Hepatocyte (in vitro differentiated cells): ENCODE data around the gene HEY2. TPM values are rescaled to one million over a fixed set of nuclear protein-coding genes. Genes with fewer than 3 reads are reported as not detected.
A peak's percentile ranks its signal among the peaks of the same experiment; 100 is the strongest.

ENCODE experiments used
- DNase-seq: peaks from one replicate; pipeline ENCODE4 v3.0.0-alpha.2; 2016; ENCODE audit warnings: low spot score
- H2AFZ ChIP-seq: fragments of 200-600 bp; sonication (generic); 2 replicates; pipeline ENCODE4 v1.6.0; 2016; ENCODE audit warnings: antibody characterized with exemption, mild to moderate bottlenecking
- H3K27ac ChIP-seq: fragments of 200-600 bp; sonication (generic); 2 replicates; pipeline ENCODE4 v1.5.1; 2016; ENCODE audit warnings: mild to moderate bottlenecking
- H3K27me3 ChIP-seq: fragments of 200-600 bp; sonication (generic); 2 replicates; pipeline ENCODE4 v1.6.1; 2016
- H3K36me3 ChIP-seq: fragments of 200-600 bp; sonication (generic); replicated peaks from 2 replicates; pipeline ENCODE4 v1.5.1; 2016; ENCODE audit warnings: low read depth; ENCODE audit not compliant: insufficient read depth
- H3K4me1 ChIP-seq: fragments of 200-600 bp; sonication (generic); 2 replicates; pipeline ENCODE4 v1.5.1; 2016; ENCODE audit warnings: mild to moderate bottlenecking, moderate library complexity; ENCODE audit not compliant: insufficient read depth
- H3K4me2 ChIP-seq: fragments of 200-600 bp; sonication (generic); 2 replicates; pipeline ENCODE4 v1.6.0; 2016
- H3K4me3 ChIP-seq: fragments of 200-600 bp; sonication (generic); 2 replicates; pipeline ENCODE4 v1.5.1; 2016; ENCODE audit warnings: mild to moderate bottlenecking
- H3K79me2 ChIP-seq: fragments of 200-600 bp; sonication (generic); 2 replicates; pipeline ENCODE4 v1.6.0; 2017; ENCODE audit warnings: mild to moderate bottlenecking
- H3K9me2 ChIP-seq: fragments of 200-600 bp; sonication (generic); replicated peaks from 2 replicates; pipeline ENCODE4 v1.6.0; 2017; ENCODE audit warnings: mild to moderate bottlenecking; ENCODE audit not compliant: insufficient read depth
- H3K9me3 ChIP-seq: fragments of 200-600 bp; sonication (generic); 2 replicates; pipeline ENCODE4 v1.5.1; 2016; ENCODE audit warnings: low read depth, mild to moderate bottlenecking
- H4K20me1 ChIP-seq: fragments of 200-600 bp; sonication (generic); 2 replicates; pipeline ENCODE4 v1.6.0; 2016; ENCODE audit warnings: mild to moderate bottlenecking; ENCODE audit not compliant: insufficient read depth, poor library complexity, severe bottlenecking
- EZH2 ChIP-seq: fragments of 200-600 bp; sonication (generic); IDR thresholded peaks from 2 replicates; pipeline ENCODE4 v1.6.1; 2016; ENCODE audit warnings: antibody characterized with exemption, mild to moderate bottlenecking, borderline replicate concordance
- EZH2phosphoT487 ChIP-seq: fragments of 200-600 bp; sonication (generic); IDR thresholded peaks from one replicate; pipeline ENCODE4 v1.6.1; 2018; ENCODE audit warnings: antibody characterized with exemption, mild to moderate bottlenecking, low read depth, moderate library complexity; ENCODE audit not compliant: unreplicated experiment, severe bottlenecking
- WGBS: methylation state at CpG from one replicate; pipeline ENCODE4 v1.1.6; 2016; ENCODE audit warnings: low lambda C conversion rate; ENCODE audit errors: missing lambda C conversion rate; 5-methylcytosine and 5-hydroxymethylcytosine counted together
- polyA plus RNA-seq: library from polyadenylated mRNA; unstranded; fragments of >200 nt; fragmentation: Nextera tagmentation; extraction: Ambion mirVana; gene quantifications from 2 replicates; pipeline ENCODE4 v1.2.1, GENCODE V29; 2016
- total RNA-seq: library from RNA; depleted of rRNA; stranded (reverse); fragments of >200 nt; gene quantifications from 2 replicates; pipeline ENCODE4 v1.2.3, GENCODE V29; 2014
- TF ChIP-seq, protein P1 (sequence below): fragments of 200-600 bp; sonication (generic); IDR thresholded peaks from 2 replicates; pipeline ENCODE4 v1.5.1; 2016; ENCODE audit warnings: antibody characterized with exemption, mild to moderate bottlenecking; ENCODE audit not compliant: poor library complexity

Gene HEY2
- total and polyA plus RNA-seq, 2 experiments from 2014 or later = 0.27 to 0.47 TPM

DNA sequence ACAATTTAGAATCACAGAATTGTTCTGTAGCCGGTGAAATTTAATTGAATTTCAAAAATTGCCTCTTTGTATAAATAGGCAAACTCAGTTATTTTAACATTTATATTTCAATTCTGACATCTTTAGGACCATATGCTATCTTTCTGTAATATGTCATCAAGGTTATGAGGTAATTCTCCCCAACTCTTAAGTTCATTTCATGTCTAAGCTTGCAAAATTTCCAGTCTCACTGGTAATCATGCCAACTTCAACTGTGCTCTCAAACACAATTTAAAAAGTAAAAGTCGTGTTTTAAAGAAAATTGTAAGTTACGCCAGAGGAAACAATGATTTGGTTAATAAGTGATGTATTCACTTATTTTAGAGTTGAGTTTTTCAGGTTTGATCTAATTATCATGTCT lies 42.7 kb downstream of the HEY2 start:
- 73% methylated on average over 3 of the region's 3 CpGs for WGBS
- TF ChIP-seq, protein P1, sequence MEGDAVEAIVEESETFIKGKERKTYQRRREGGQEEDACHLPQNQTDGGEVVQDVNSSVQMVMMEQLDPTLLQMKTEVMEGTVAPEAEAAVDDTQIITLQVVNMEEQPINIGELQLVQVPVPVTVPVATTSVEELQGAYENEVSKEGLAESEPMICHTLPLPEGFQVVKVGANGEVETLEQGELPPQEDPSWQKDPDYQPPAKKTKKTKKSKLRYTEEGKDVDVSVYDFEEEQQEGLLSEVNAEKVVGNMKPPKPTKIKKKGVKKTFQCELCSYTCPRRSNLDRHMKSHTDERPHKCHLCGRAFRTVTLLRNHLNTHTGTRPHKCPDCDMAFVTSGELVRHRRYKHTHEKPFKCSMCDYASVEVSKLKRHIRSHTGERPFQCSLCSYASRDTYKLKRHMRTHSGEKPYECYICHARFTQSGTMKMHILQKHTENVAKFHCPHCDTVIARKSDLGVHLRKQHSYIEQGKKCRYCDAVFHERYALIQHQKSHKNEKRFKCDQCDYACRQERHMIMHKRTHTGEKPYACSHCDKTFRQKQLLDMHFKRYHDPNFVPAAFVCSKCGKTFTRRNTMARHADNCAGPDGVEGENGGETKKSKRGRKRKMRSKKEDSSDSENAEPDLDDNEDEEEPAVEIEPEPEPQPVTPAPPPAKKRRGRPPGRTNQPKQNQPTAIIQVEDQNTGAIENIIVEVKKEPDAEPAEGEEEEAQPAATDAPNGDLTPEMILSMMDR = no peak
- TF ChIP-seq EZH2phosphoT487 (no peak), EZH2 (no peak)
- H3K9me2 ChIP-seq = no peaks in the 10 kb centered on the region
- no peak overlapping the region for H3K4me3 ChIP-seq
- H3K4me2 ChIP-seq = peak overlapping the region; percentile 94
- peaks cover 42% of the 10 kb centered on the region for H3K79me2 ChIP-seq
- H3K36me3 ChIP-seq = no peaks in the 10 kb centered on the region
- H3K27ac ChIP-seq = no peak overlapping the region
- no peaks in the 10 kb centered on the region for H4K20me1 ChIP-seq
- peaks cover 19% of the 10 kb centered on the region for H3K4me1 ChIP-seq
- no peaks in the 10 kb centered on the region for H3K27me3 ChIP-seq
- no peak for DNase-seq
- H2AFZ ChIP-seq = no peak overlapping the region
- no peaks in the 10 kb centered on the region for H3K9me3 ChIP-seq

DNA sequence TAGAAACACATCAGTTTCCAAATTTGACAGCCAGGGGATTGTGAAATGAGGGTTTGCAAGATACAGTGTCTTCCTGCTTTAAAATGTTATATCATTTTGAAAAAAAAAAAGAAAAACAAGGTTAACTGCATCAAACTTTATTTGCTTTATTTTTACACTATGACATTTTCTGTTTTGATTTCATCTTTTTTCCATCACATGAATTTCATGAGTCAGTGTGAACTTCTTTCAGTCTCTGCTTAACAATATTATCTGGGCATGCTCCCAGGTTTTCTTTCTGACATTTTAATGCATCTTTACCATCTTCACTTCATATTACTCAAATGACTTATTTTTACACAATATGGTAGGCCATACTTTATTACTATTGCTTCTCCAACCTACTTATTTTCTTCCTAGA lies 43.2 kb downstream of the HEY2 start:
- H3K27ac ChIP-seq = no peak overlapping the region
- no peak for DNase-seq
- H3K9me3 ChIP-seq = no peaks in the 10 kb centered on the region
- H3K4me2 ChIP-seq = peak overlapping the region; percentile 94
- H3K27me3 ChIP-seq = no peaks in the 10 kb centered on the region
- peaks cover 19% of the 10 kb centered on the region for H3K4me1 ChIP-seq
- no peaks in the 10 kb centered on the region for H4K20me1 ChIP-seq
- H3K36me3 ChIP-seq = no peaks in the 10 kb centered on the region
- TF ChIP-seq, protein P1 = no peak
- no peak for TF ChIP-seq EZH2
- TF ChIP-seq EZH2phosphoT487 = no peak
- H3K79me2 ChIP-seq = peaks cover 42% of the 10 kb centered on the region
- H2AFZ ChIP-seq = no peak overlapping the region
- no peak overlapping the region for H3K4me3 ChIP-seq
- H3K9me2 ChIP-seq = no peaks in the 10 kb centered on the region

DNA sequence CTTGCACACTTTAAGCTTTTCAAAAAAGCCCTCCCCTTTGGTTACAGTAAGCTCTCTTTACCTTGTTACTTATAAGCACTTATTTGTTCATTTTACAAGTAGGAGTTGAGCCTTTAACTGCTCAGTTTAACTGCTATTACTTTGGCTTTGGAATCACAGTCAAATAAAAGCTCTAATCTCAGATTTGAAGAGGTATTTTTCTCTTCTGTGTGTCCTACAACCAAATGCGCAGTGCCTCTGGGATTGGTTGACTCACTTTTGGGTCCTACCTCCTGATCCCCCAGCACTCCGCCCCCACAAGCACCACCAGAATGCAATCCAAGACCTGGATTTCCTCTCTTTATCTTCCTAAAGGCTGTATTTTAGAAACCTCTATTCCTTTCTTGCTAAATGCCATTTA lies 43.8 kb downstream of the HEY2 start:
- no peak overlapping the region for H3K27ac ChIP-seq
- TF ChIP-seq EZH2phosphoT487 (no peak), EZH2 (no peak)
- TF ChIP-seq, protein P1 = no peak
- H3K9me3 ChIP-seq = no peaks in the 10 kb centered on the region
- DNase-seq = no peak
- peaks cover 19% of the 10 kb centered on the region for H3K4me1 ChIP-seq
- no peak overlapping the region for H2AFZ ChIP-seq
- no peaks in the 10 kb centered on the region for H3K27me3 ChIP-seq
- H3K4me2 ChIP-seq = no peak overlapping the region
- peaks cover 42% of the 10 kb centered on the region for H3K79me2 ChIP-seq
- no peaks in the 10 kb centered on the region for H3K36me3 ChIP-seq
- H3K9me2 ChIP-seq = no peaks in the 10 kb centered on the region
- 96% methylated on average over 2 of the region's 2 CpGs for WGBS
- no peak overlapping the region for H3K4me3 ChIP-seq
- H4K20me1 ChIP-seq = no peaks in the 10 kb centered on the region

DNA sequence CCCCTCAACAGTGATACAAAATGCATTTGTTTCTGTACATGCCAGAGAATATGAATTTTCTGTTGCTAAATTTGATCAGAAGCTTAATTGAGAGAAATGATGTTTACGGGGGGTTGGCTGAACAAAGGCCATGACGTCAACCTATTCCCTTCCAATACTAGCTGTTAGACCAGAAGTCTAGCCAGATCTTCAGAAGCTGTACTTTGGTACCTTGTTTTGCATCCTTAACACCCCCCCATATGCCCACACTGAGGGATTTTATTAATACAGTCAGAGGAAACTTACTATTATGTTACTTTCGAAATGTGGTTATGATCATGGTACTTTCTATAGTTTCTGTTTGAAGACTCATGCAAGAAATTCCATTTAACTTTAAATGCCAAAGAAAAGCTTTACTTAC lies 44.4 kb downstream of the HEY2 start:
- Histone ChIP-seq H3K4me1 (peaks cover 19% of the 10 kb centered on the region), H3K27me3 (no peaks in the 10 kb centered on the region), H4K20me1 (no peaks in the 10 kb centered on the region), H3K9me3 (no peaks in the 10 kb centered on the region), H3K36me3 (no peaks in the 10 kb centered on the region), H3K4me2 (no peak overlapping the region), H3K79me2 (peaks cover 42% of the 10 kb centered on the region), H2AFZ (no peak overlapping the region), H3K9me2 (no peaks in the 10 kb centered on the region), H3K27ac (no peak overlapping the region), H3K4me3 (no peak overlapping the region)
- no peak for DNase-seq
- TF ChIP-seq, protein P1 = no peak
- TF ChIP-seq EZH2 (no peak), EZH2phosphoT487 (no peak)
- 94% methylated on average over 3 of the region's 3 CpGs for WGBS
